ENCODE results near the gene PIGQ.

The PIGQ gene

GRCh38 chr16:546909-547770 lies 22.6 kb upstream of the PIGQ start:
- Histone ChIP-seq H3K27ac (no peak overlapping the region), H2AFZ (no peak overlapping the region), H3K9ac (no peak overlapping the region), H3K4me2 (ENCODE audit: low read length) (no peak overlapping the region), H3K79me2 (peaks cover 3% of the 10 kb centered on the region), H3K36me3 (ENCODE audit: control insufficient read depth, insufficient read depth, low read length) (no peaks in the 10 kb centered on the region), H3K4me3 (ENCODE audit: low read depth, low read length) (no peak overlapping the region), H3K4me1 (no peaks in the 10 kb centered on the region), H3K27me3 (ENCODE audit: control insufficient read depth, insufficient read depth, low read length) (no peaks in the 10 kb centered on the region), H3K9me3 (ENCODE audit: control insufficient read depth, low read length) (no peaks in the 10 kb centered on the region)
- TF ChIP-seq CTCF (IDR thresholded peaks at IDR 0.05) = peak; percentile 73

DNA sequence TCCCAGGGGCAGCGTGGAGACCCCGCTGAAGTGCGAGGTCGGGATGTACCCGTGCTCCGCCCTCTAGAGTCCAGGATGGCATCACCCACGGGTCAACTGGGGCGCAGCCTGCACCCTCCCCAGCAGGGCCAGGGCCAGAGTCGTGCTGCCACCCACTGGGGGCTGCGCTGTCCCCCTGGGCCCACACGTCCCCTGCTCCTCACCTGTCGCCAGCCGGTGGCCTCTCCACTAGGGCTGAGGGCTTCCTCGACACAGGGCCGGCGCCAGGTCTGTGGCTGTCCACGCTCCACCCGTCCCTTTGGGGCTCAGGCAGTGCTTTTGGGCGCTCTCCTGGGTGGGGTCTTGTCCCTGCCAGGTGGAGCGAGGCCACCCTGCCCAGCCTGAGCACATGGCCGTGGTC lies 21.2 kb upstream of the PIGQ start:
- H3K4me2 ChIP-seq (ENCODE audit: low read length) = no peak overlapping the region
- H3K79me2 ChIP-seq = no peaks in the 10 kb centered on the region
- no peaks in the 10 kb centered on the region for H3K27me3 ChIP-seq (ENCODE audit: control insufficient read depth, insufficient read depth, low read length)
- H3K4me3 ChIP-seq (ENCODE audit: low read depth, low read length) = no peak overlapping the region
- no peak for TF ChIP-seq CTCF (IDR thresholded peaks at IDR 0.05)
- no peaks in the 10 kb centered on the region for H3K4me1 ChIP-seq
- H3K9ac ChIP-seq = no peak overlapping the region
- no peaks in the 10 kb centered on the region for H3K36me3 ChIP-seq (ENCODE audit: control insufficient read depth, insufficient read depth, low read length)
- H2AFZ ChIP-seq = no peak overlapping the region
- no peak overlapping the region for H3K27ac ChIP-seq
- H3K9me3 ChIP-seq (ENCODE audit: control insufficient read depth, low read length) = no peaks in the 10 kb centered on the region

DNA sequence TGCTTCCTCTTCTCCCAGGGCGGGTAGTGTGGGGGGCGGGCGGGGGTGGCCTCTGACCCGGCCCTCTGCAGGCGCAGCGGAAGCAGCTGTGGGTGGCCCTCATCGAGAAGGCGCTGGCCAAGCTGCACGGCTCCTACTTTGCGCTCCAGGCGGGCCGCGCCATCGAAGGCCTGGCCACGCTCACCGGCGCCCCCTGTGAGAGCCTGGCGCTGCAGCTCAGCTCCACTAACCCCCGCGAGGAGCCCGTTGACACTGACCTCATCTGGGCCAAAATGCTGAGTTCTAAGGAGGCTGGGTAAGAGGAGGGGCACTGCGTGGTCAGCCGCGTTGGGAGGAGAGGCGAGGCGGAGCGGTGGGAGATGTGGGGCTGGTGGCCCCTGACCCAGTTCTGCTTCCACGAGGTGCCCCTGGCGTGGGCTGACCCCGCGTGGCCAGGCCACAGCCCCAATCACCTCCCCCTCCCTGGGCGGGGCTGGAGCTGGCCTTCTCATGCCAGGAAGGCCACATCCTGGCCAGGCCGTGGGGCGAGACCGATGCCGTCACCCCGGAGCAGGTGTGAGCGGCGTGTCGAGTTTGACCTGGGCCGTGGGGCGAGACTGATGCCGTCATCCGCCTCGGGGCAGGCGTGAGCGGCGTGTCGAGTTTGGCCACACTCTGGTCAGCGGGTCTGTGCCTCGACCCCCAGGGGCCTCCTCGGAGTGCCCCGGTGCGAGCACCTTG lies 20.1 kb upstream of the PIGQ start:
- H3K4me3 ChIP-seq (ENCODE audit: low read depth, low read length) = no peak overlapping the region
- H3K27ac ChIP-seq = no peak overlapping the region
- H3K9ac ChIP-seq = no peak overlapping the region
- no peak overlapping the region for H2AFZ ChIP-seq
- H3K4me1 ChIP-seq = no peaks in the 10 kb centered on the region
- no peak overlapping the region for H3K4me2 ChIP-seq (ENCODE audit: low read length)
- no peaks in the 10 kb centered on the region for H3K79me2 ChIP-seq
- no peak for TF ChIP-seq CTCF (IDR thresholded peaks at IDR 0.05)
- H3K36me3 ChIP-seq (ENCODE audit: control insufficient read depth, insufficient read depth, low read length) = no peaks in the 10 kb centered on the region
- H3K9me3 ChIP-seq (ENCODE audit: control insufficient read depth, low read length) = no peaks in the 10 kb centered on the region
- H3K27me3 ChIP-seq (ENCODE audit: control insufficient read depth, insufficient read depth, low read length) = no peaks in the 10 kb centered on the region

DNA sequence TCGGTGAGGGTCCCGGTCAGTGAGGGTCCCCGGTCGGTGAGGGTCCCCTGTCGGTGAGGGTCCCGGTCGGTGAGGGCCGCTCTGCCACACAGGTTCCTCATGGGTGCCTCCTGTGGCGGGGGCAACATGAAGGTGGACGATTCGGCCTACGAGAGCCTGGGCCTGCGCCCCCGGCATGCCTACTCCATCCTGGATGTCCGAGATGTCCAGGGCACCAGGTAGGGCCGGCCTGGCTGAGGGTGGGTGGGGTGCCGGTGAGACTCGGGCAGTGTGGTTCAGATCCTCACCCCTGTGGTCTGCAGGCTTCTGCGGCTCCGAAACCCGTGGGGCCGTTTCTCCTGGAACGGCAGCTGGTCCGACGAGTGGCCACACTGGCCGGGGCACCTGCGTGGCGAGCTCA lies 18.6 kb upstream of the PIGQ start:
- Histone ChIP-seq H3K4me1 (no peaks in the 10 kb centered on the region), H3K4me2 (ENCODE audit: low read length) (no peak overlapping the region), H3K9ac (no peak overlapping the region), H3K27me3 (ENCODE audit: control insufficient read depth, insufficient read depth, low read length) (no peaks in the 10 kb centered on the region), H3K27ac (no peak overlapping the region), H3K36me3 (ENCODE audit: control insufficient read depth, insufficient read depth, low read length) (no peaks in the 10 kb centered on the region), H3K9me3 (ENCODE audit: control insufficient read depth, low read length) (no peaks in the 10 kb centered on the region), H3K4me3 (ENCODE audit: low read depth, low read length) (no peak overlapping the region), H2AFZ (no peak overlapping the region), H3K79me2 (no peaks in the 10 kb centered on the region)
- no peak for TF ChIP-seq CTCF (IDR thresholded peaks at IDR 0.05)

All from parathyroid adenoma (tissue), 2 donors.